H1 (cell line): ENCODE results near the gene HOXD11. TPM values are rescaled to one million over a fixed set of nuclear protein-coding genes. Genes with fewer than 3 reads are reported as not detected.
A peak's percentile ranks its signal among the peaks of the same experiment; 100 is the strongest.

Experiments used
- CTCF ChIA-PET: fragments of 300-600 bp; sonication (Branson Sonifier 250); formaldehyde crosslinking; loops from one replicate; lab custom pipeline; 2021; ENCODE audit not compliant: partially characterized antibody; lab: Charles Lee
- POLR2A ChIA-PET: fragments of 300-600 bp; sonication (Branson Sonifier 250); formaldehyde crosslinking; loops from one replicate; lab custom pipeline; 2021; ENCODE audit warnings: inconsistent platforms; ENCODE audit not compliant: partially characterized antibody; lab: Charles Lee
- DNase-seq, 2 experiments: peaks; one replicate each; pipeline versions ENCODE4 v3.0.0 to v3.0.0-alpha.2; 2010 to 2022; ENCODE audit warnings: low spot score in 2 of 2, low read depth in 1 of 2, mixed read lengths in 1 of 2
- FAIRE-seq: peaks from 2 replicates; lab custom pipeline; 2011; peaks lifted over from hg19 to GRCh38; lab: Jason Lieb, UNC
- H2AFZ ChIP-seq: 2 replicates; pipeline ENCODE4 v1.8.1; 2012; ENCODE audit warnings: low read length, inconsistent platforms
- H2AK5ac ChIP-seq: 2 replicates; pipeline ENCODE4 v1.6.1; 2013; ENCODE audit warnings: low read depth, low read length
- H2BK120ac ChIP-seq: replicated peaks from 2 replicates; pipeline ENCODE3; 2013; ENCODE audit warnings: low read depth, low read length, inconsistent platforms
- H2BK12ac ChIP-seq: 2 replicates; pipeline ENCODE4 v1.6.1; 2013; ENCODE audit warnings: low read depth, low read length
- H2BK15ac ChIP-seq: 2 replicates; pipeline ENCODE4 v1.6.1; 2013; ENCODE audit warnings: low read length
- H2BK20ac ChIP-seq: 2 replicates; pipeline ENCODE4 v1.6.1; 2013; ENCODE audit warnings: low read length
- H2BK5ac ChIP-seq: 2 replicates; pipeline ENCODE4 v1.6.1; 2013; ENCODE audit warnings: low read depth, low read length
- H3K14ac ChIP-seq: 2 replicates; pipeline ENCODE4 v1.6.1; 2013; ENCODE audit warnings: inconsistent platforms; ENCODE audit not compliant: insufficient read length
- H3K18ac ChIP-seq: 2 replicates; pipeline ENCODE4 v1.6.1; 2013; ENCODE audit warnings: low read length; ENCODE audit errors: extremely low read depth
- H3K23ac ChIP-seq: 2 replicates; pipeline ENCODE4 v1.6.1; 2013; ENCODE audit warnings: inconsistent platforms; ENCODE audit not compliant: insufficient read length
- H3K23me2 ChIP-seq: 2 replicates; pipeline ENCODE4 v1.6.1; 2013; ENCODE audit warnings: low read depth, low read length
- H3K27ac ChIP-seq: 2 replicates; pipeline ENCODE4 v1.6.1; 2011; ENCODE audit warnings: low read depth, low read length, inconsistent platforms
- H3K27me3 ChIP-seq, 4 experiments: replicated peaks in 1 of 4; 1 replicate in 1 of 4; 2 replicates in 3 of 4; pipeline versions ENCODE4 v1.6.1 to v1.8.1; 2011 to 2013; ENCODE audit warnings: low read length in 3 of 4, mild to moderate bottlenecking in 3 of 4, inconsistent platforms in 2 of 4, mixed read lengths in 2 of 4, moderate library complexity in 1 of 4; ENCODE audit not compliant: control insufficient read depth in 3 of 4, insufficient read depth in 3 of 4; ENCODE audit errors: extremely low read depth in 1 of 4
- H3K36me3 ChIP-seq, 4 experiments: 2 replicates each; pipeline versions ENCODE4 v1.6.1 to v1.8.1; 2011 to 2013; ENCODE audit warnings: mild to moderate bottlenecking in 4 of 4, low read length in 3 of 4, moderate library complexity in 2 of 4, control low read depth in 1 of 4, inconsistent platforms in 1 of 4; ENCODE audit not compliant: insufficient read depth in 4 of 4, control insufficient read depth in 2 of 4
- H3K4ac ChIP-seq: replicated peaks from 2 replicates; pipeline ENCODE3; 2013; ENCODE audit warnings: low read length, low read depth, mixed read lengths, inconsistent platforms; ENCODE audit not compliant: insufficient read length
- H3K4me1 ChIP-seq, 4 experiments: replicated peaks in 1 of 4; 1 replicate in 1 of 4; 2 replicates in 3 of 4; pipeline versions ENCODE4 v1.6.1 to v1.8.1; 2011 to 2013; ENCODE audit warnings: low read length in 3 of 4, inconsistent platforms in 2 of 4, mixed read lengths in 1 of 4; ENCODE audit not compliant: insufficient read depth in 4 of 4, control insufficient read depth in 3 of 4
- H3K4me2 ChIP-seq, 2 experiments: 2 replicates each; pipeline versions ENCODE4 v1.6.1 to v1.8.1; 2011 to 2013; ENCODE audit warnings: low read depth in 2 of 2, low read length in 2 of 2, control low read depth in 1 of 2, inconsistent platforms in 1 of 2, mild to moderate bottlenecking in 1 of 2; ENCODE audit not compliant: insufficient read depth in 1 of 2
- H3K4me3 ChIP-seq, 4 experiments: fragments of 200-600, 300-600 bp in 1 of 4; sonication (generic), shearing (Covaris generic), sonication (Bioruptor Twin) in 1 of 4; 2 replicates each; pipeline versions ENCODE4 v1.5.1 to v1.8.1; 2011 to 2016; ENCODE audit warnings: low read length in 4 of 4, low read depth in 3 of 4, control low read depth in 2 of 4, inconsistent platforms in 2 of 4, mild to moderate bottlenecking in 2 of 4, mixed read lengths in 1 of 4, moderate library complexity in 1 of 4; ENCODE audit not compliant: insufficient read depth in 2 of 4; ENCODE audit errors: extremely low read depth in 1 of 4
- H3K56ac ChIP-seq: replicated peaks from 2 replicates; pipeline ENCODE3; 2013; ENCODE audit warnings: low read depth, mild to moderate bottlenecking, mixed read lengths, low read length, inconsistent platforms; ENCODE audit not compliant: insufficient read length
- H3K79me1 ChIP-seq: 2 replicates; pipeline ENCODE4 v1.6.1; 2013; ENCODE audit warnings: low read depth, low read length, control low read depth
- H3K79me2 ChIP-seq, 2 experiments: 2 replicates each; pipeline versions ENCODE4 v1.6.1 to v1.8.1; 2012 to 2013; ENCODE audit warnings: low read length in 2 of 2, mild to moderate bottlenecking in 2 of 2, inconsistent platforms in 1 of 2; ENCODE audit not compliant: insufficient read depth in 2 of 2, control insufficient read depth in 1 of 2
- H3K9ac ChIP-seq, 4 experiments: replicated peaks in 1 of 4; 1 replicate in 1 of 4; 2 replicates in 3 of 4; pipeline versions ENCODE4 v1.6.1 to v1.8.1; 2011 to 2013; ENCODE audit warnings: low read depth in 3 of 4, low read length in 3 of 4, control low read depth in 2 of 4, mild to moderate bottlenecking in 2 of 4, moderate library complexity in 2 of 4, inconsistent platforms in 1 of 4; ENCODE audit errors: extremely low read depth in 1 of 4
- H3K9me3 ChIP-seq, 2 experiments: 2 replicates each; pipeline versions ENCODE4 v1.6.1 to v1.8.1; 2012 to 2013; ENCODE audit warnings: mild to moderate bottlenecking in 2 of 2, moderate library complexity in 2 of 2, control low read depth in 1 of 2, inconsistent platforms in 1 of 2, low read depth in 1 of 2, low read length in 1 of 2, mixed read lengths in 1 of 2; ENCODE audit not compliant: insufficient read depth in 2 of 2
- H4K20me1 ChIP-seq, 2 experiments: replicated peaks in 1 of 2; 2 replicates each; pipeline versions ENCODE3 to v1.8.1; 2011 to 2013; ENCODE audit warnings: inconsistent platforms in 2 of 2, low read length in 2 of 2, mild to moderate bottlenecking in 1 of 2; ENCODE audit not compliant: insufficient read depth in 2 of 2, control insufficient read depth in 1 of 2
- H4K5ac ChIP-seq: 2 replicates; pipeline ENCODE4 v1.6.1; 2013; ENCODE audit warnings: low read length, low read depth, mixed read lengths, inconsistent platforms; ENCODE audit not compliant: insufficient read length
- H4K8ac ChIP-seq: 2 replicates; pipeline ENCODE4 v1.8.0; 2013; ENCODE audit warnings: mild to moderate bottlenecking, moderate library complexity, low read length, inconsistent platforms; ENCODE audit not compliant: insufficient read depth; ENCODE audit errors: extremely low read depth
- H4K91ac ChIP-seq: replicated peaks from 2 replicates; pipeline ENCODE3; 2013; ENCODE audit warnings: low read length, mixed read lengths, inconsistent platforms; ENCODE audit not compliant: insufficient read length
- RXRA ChIP-seq: IDR thresholded peaks from 2 replicates; pipeline ENCODE4 v1.6.1; 2011; ENCODE audit warnings: low read depth, mild to moderate bottlenecking, low read length, moderate library complexity; ENCODE audit not compliant: insufficient read depth
- WGBS, 2 experiments: shearing (Covaris generic) in 1 of 2; methylation state at CpG; one replicate each; pipeline versions ENCODE4 v1.1.6 to v1.1.7; 2013 to 2015; ENCODE audit warnings: low lambda C conversion rate in 2 of 2, mixed read lengths in 2 of 2, inconsistent platforms in 1 of 2, low coverage in 1 of 2, missing lambda C conversion rate in 1 of 2; ENCODE audit not compliant: insufficient replicate concordance in 2 of 2, insufficient coverage in 1 of 2, insufficient read length in 1 of 2; ENCODE audit errors: extremely low coverage in 1 of 2, missing lambda C conversion rate in 1 of 2; 5-methylcytosine and 5-hydroxymethylcytosine counted together
- polyA plus RNA-seq, 7 experiments: library from polyadenylated mRNA; depleted of rRNA in 3 of 7; stranded (reverse) in 5 of 7; unstranded in 2 of 7; fragments of >200 nt in 5 of 7; fragments of 200-250 nt in 2 of 7; gene quantifications; 1 replicate in 5 of 7; 2 replicates in 1 of 7; 4 replicates in 1 of 7; pipeline versions ENCODE4 v1.2.1 to v1.2.3, GENCODE V29; 2011 to 2013; ENCODE audit warnings: missing spikeins in 2 of 7, mixed read lengths in 2 of 7
- total RNA-seq: library from RNA; stranded (reverse); fragmentation: NEBNext Ultra II Directional; extraction: Animal tissue kit (Norgen Biotek cat#: 25700); gene quantifications from 2 replicates; pipeline ENCODE4 v1.2.1, GENCODE V29; 2021

Gene HOXD11
- total and polyA plus RNA-seq, 2 of the 8 experiments (the other 6 are each of a cell fraction or from before 2014, with no cell fraction given) = not detected

DNA sequence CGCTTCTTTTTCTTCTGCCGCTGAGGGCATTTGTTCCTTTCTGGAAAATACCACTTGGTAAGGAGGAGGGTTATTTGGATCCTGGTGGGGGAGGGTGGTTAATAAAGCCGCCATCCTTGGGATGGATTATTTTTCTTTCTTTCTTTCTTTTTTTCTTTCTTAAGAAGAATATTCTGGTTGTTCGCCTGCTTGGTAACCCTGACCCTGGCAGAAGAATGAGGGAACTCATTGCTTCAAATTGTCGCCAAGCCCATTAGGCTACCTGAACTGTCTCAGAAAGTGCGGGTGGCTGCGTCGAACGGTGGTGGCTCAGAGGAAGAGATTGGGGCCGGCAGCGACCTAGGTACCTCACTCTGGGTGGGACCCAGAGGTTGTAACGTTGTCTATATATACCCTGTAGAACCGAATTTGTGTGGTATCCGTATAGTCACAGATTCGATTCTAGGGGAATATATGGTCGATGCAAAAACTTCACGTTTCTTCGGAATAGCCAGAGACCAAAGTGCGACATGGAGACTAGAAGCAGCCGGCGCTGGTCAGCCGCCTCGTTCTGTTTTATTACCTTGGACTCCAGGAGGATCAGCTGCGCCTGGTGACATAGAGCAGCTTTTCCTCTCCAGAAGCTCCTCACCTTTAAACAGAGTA, 43.0 kb downstream of the HOXD11 start:
- no peak overlapping the region for H4K5ac ChIP-seq
- no peak overlapping the region for H3K4ac ChIP-seq
- ChIA-PET POLR2A (interaction anchor here (0.7 to 1.3 kb wide), 2 partner anchors 10 to 45 kb away, joined by 3 read pairs; no protein-coding TSS in a partner anchor), CTCF (interaction anchor here (0.9 to 4.4 kb wide), 10 partner anchors 10 to 404 kb away, joined by 3 to 36 read pairs (median 8); no protein-coding TSS in a partner anchor)
- H3K36me3 ChIP-seq = peaks cover 0 to 11% (median 0%) of the 10 kb centered on the region in 4 experiments; a peak in 1 of 8 replicates
- H4K91ac ChIP-seq = no peak overlapping the region
- no peak overlapping the region for H2BK15ac ChIP-seq
- H3K27ac ChIP-seq = no peak overlapping the region
- H3K56ac ChIP-seq = no peak overlapping the region
- no peaks in the 10 kb centered on the region for H3K79me2 ChIP-seq
- H3K23me2 ChIP-seq = peaks cover 2% of the 10 kb centered on the region; the same call in 1 of the 2 replicates
- FAIRE-seq (no peak), DNase-seq (no peak)
- no peak overlapping the region for H4K8ac ChIP-seq
- no peaks in the 10 kb centered on the region; a peak in 1 of 4 replicates for H3K9me3 ChIP-seq
- H2AK5ac ChIP-seq = no peak overlapping the region
- 20% methylated on average over 24 of the region's 24 CpGs; no CpG with 5 or more reads in 1 of the 2 experiments for WGBS, 2 experiments
- no peak overlapping the region for H2BK120ac ChIP-seq
- H3K4me1 ChIP-seq = peaks cover 0 to 10% (median 2%) of the 10 kb centered on the region in 4 experiments; a peak in 4 of 7 replicates
- peaks cover 17 to 42% of the 10 kb centered on the region in 2 experiments for H4K20me1 ChIP-seq
- no peak overlapping the region for H3K4me2 ChIP-seq
- H3K14ac ChIP-seq = no peak overlapping the region
- H2AFZ ChIP-seq = no peak overlapping the region
- H3K27me3 ChIP-seq = peaks cover 98 to 100% (median 100%) of the 10 kb centered on the region in 4 experiments
- H2BK20ac ChIP-seq = no peak overlapping the region
- no peak overlapping the region for H3K4me3 ChIP-seq
- H3K79me1 ChIP-seq = no peaks in the 10 kb centered on the region
- 0 out of 2 replicates have a peak overlapping the region, but pooled peaks have one; percentile 39 for H2BK12ac ChIP-seq
- no peak overlapping the region for H3K9ac ChIP-seq
- no peak overlapping the region for H3K23ac ChIP-seq
- no peak overlapping the region for H3K18ac ChIP-seq
- H2BK5ac ChIP-seq = no peak overlapping the region
- TF ChIP-seq RXRA = no peak
